Heart left ventricle (tissue), 16 donors: Measurements from ENCODE around the gene EVC. TPM values are rescaled to one million over a fixed set of nuclear protein-coding genes. Genes with fewer than 3 reads are reported as not detected.

Source experiments
- ATAC-seq, 4 donors: fragments of 200-7000 bp; cut with Tn5 transposase; one replicate each; pipeline ENCODE4 v1.9.1; 2020 to 2022; ENCODE audit warnings: moderate library complexity in 4 of 4, mild to moderate bottlenecking in 3 of 4, moderate number of reproducible peaks in 1 of 4
- DNase-seq, 5 donors: peaks; one replicate each; pipeline ENCODE4 v3.0.0-alpha.2; 2020
- H3K27ac ChIP-seq, 12 donors: fragments of 200-600 bp; sonication (generic) in 4 of 12; one replicate each; pipeline versions ENCODE4 v1.5.0 to v1.8.0; 2016 to 2022; ENCODE audit warnings: mild to moderate bottlenecking in 2 of 12
- H3K27me3 ChIP-seq, 9 donors: fragments of 200-600 bp; sonication (generic) in 2 of 9; one replicate each; pipeline versions ENCODE4 v1.5.1 to v1.8.0; 2016 to 2022; ENCODE audit warnings: mild to moderate bottlenecking in 3 of 9
- H3K36me3 ChIP-seq, 9 donors: fragments of 200-600 bp; sonication (generic) in 2 of 9; one replicate each; pipeline versions ENCODE4 v1.5.0 to v1.8.0; 2018 to 2022; ENCODE audit warnings: mild to moderate bottlenecking in 2 of 9
- H3K4me1 ChIP-seq, 12 donors: fragments of 200-600 bp; sonication (generic) in 4 of 12; one replicate each; pipeline versions ENCODE4 v1.5.0 to v1.8.0; 2016 to 2022; ENCODE audit warnings: mild to moderate bottlenecking in 3 of 12
- H3K4me3 ChIP-seq, 12 donors: fragments of 200-600 bp; sonication (generic) in 4 of 12; one replicate each; pipeline versions ENCODE4 v1.5.0 to v1.8.0; 2017 to 2022; ENCODE audit warnings: mild to moderate bottlenecking in 9 of 12, moderate library complexity in 4 of 12
- H3K9me3 ChIP-seq, 12 donors: fragments of 200-600 bp; sonication (generic) in 4 of 12; one replicate each; pipeline versions ENCODE4 v1.5.0 to v1.8.0; 2016 to 2022; ENCODE audit warnings: mild to moderate bottlenecking in 1 of 12
- POLR2A ChIP-seq, 2 donors: fragments of 450-650 bp; IDR thresholded peaks; one replicate each; pipeline ENCODE4 v1.6.1; 2017; ENCODE audit warnings: antibody characterized with exemption in 2 of 2, mild to moderate bottlenecking in 2 of 2, moderate library complexity in 2 of 2
- WGBS, 4 donors: extraction: QIAGEN DNeasy Blood & Tissue Kit in 2 of 4; methylation state at CpG; one replicate each; pipeline versions ENCODE4 v1.1.5 to v1.1.7; 2013 to 2018; 5-methylcytosine and 5-hydroxymethylcytosine counted together
- intact Hi-C, 10 donors: fragments of 100-400 bp; cut with DNase I; formaldehyde crosslinking; loops; one replicate each; pipeline versions ENCODE4 v1.11.1 to v1.14.2; 2022
- polyA plus RNA-seq, 2 donors: library from polyadenylated mRNA; stranded (reverse); fragments of 200-250 nt; gene quantifications; one replicate each; pipeline ENCODE4 v1.2.3, GENCODE V29; 2013
- total RNA-seq, 9 donors: library from RNA; depleted of rRNA in 2 of 9; stranded (reverse); fragments of >200 nt in 2 of 9; fragmentation: NEBNext Ultra II Directional in 3 of 9; extraction: Animal tissue kit (Norgen Biotek cat#: 25700) in 3 of 9; gene quantifications; one replicate each; pipeline versions ENCODE4 v1.1.0 to v1.2.4, GENCODE V29; 2016 to 2023
- TF ChIP-seq, protein P1 (sequence below), 12 donors: fragments of 200-600 bp; sonication (generic) in 4 of 12; IDR thresholded peaks; one replicate each; pipeline versions ENCODE4 v1.5.0 to v1.8.0; 2018 to 2022; ENCODE audit warnings: antibody characterized with exemption in 12 of 12, mild to moderate bottlenecking in 5 of 12
- donor health status: ischemic (EF 13 %, LVEDD 7.1; RV severe dilation, severe dysfunction).
- donor health status: healthy with polysubstance abuse.
- donor health status: DM: no; HTN: yes; CAD: no.
- donor health status: DM: no; HTN: no; CAD: no.
- donor health status: ischemic (EF 25% LVEDD 6.9; RV normal size, moderate dysfunction).
- donor health status: ischemic (EF 25% LVEDD 5.7; RV mildly dilated, moderate dysfunction).
- donor health status: healthy.
- donor health status: DM: yes; HTN: yes; CAD: no.
- donor health status: ischemic (EF 35%, LVEDD 5.7; RV mildly dilated, moderate dysfunction).
- donor health status: nonischemic (EF 11% LVEDD 7.7; RV severe dilation, severe dysfunction).
- donor health status: DM: yes; HTN: yes; CAD: no.
- donor health status: PGD.
- donor health status: ischemic (EF 29% LVEDD 5.4; RV normal size, mild dysfunction).
- donor health status: nonischemic (EF 23%, LVEDD 6.1; RV moderate dilation, normal function).

Gene EVC
- total and polyA plus RNA-seq, 11 donors, result 2.4 to 11.3 (median 4.1) TPM

DNA sequence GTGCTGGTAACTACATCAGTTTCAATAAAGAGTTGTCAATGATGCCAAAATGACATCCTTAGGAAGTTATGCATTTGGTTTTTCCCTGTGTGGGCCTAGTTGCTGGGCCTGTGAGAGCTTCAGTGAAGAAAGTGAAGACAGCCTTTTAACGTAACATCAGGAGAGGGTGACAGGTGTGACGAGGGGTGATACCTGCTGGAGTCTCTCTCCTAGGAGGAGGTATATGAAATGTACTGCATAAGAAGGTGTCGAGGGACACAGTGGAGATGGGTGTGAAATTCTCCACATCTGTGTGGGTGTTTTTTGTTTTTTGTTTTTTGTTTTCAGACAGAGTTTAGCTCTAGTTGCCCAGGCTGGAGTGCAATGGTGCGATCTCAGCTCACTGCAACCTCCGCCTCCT lies 49.2 kb downstream of the EVC start:
- no peak for DNase-seq
- H3K27me3 ChIP-seq, result no peaks in the 10 kb centered on the region
- H3K27ac ChIP-seq, result no peak overlapping the region
- H3K4me1 ChIP-seq, result no peaks in the 10 kb centered on the region
- H3K4me3 ChIP-seq, result no peak overlapping the region
- ATAC-seq, result no peak
- no peaks in the 10 kb centered on the region for H3K9me3 ChIP-seq
- intact Hi-C loops, result no loop called here
- TF ChIP-seq, protein P1, sequence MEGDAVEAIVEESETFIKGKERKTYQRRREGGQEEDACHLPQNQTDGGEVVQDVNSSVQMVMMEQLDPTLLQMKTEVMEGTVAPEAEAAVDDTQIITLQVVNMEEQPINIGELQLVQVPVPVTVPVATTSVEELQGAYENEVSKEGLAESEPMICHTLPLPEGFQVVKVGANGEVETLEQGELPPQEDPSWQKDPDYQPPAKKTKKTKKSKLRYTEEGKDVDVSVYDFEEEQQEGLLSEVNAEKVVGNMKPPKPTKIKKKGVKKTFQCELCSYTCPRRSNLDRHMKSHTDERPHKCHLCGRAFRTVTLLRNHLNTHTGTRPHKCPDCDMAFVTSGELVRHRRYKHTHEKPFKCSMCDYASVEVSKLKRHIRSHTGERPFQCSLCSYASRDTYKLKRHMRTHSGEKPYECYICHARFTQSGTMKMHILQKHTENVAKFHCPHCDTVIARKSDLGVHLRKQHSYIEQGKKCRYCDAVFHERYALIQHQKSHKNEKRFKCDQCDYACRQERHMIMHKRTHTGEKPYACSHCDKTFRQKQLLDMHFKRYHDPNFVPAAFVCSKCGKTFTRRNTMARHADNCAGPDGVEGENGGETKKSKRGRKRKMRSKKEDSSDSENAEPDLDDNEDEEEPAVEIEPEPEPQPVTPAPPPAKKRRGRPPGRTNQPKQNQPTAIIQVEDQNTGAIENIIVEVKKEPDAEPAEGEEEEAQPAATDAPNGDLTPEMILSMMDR (IDR thresholded peaks at IDR 0.05), result no peak
- TF ChIP-seq POLR2A (IDR thresholded peaks at IDR 0.05), result no peak
- peaks cover 0 to 33% (median 7%) of the 10 kb centered on the region in 9 donors for H3K36me3 ChIP-seq
- WGBS, 4 donors, result 95 to 96% (median 95%) methylated on average over 5 of the region's 5 CpGs

DNA sequence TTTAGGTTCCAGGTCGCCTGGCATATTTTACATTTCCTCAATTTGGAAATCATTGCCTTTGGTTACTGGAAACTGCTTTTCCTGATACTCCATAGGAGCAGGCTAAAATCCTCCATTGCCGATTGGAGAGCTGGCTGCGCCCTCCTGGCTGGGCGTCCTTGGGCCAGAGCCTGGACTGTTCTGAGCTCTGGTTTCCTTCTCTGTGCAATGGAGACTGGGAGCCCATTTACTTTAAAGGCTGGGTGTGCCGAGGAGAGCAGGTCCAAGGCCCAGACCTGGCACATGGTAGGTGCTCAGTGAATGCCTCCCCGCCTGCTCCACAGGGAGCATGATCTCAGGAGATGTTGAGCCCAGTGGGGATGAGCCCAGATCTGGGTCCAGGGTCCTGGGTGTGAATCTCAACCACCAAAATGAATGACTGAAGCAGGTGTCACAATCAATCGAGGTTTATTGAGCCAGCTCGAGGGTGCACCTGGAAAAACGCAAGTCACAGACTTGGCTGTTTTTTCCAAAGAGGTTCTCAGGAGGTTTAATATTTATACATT lies 50.0 kb downstream of the EVC start:
- DNase-seq (no peak), ATAC-seq (no peak)
- no peak for TF ChIP-seq POLR2A (IDR thresholded peaks at IDR 0.05)
- TF ChIP-seq, protein P1 (IDR thresholded peaks at IDR 0.05), result no peak
- Histone ChIP-seq H3K9me3 (no peaks in the 10 kb centered on the region), H3K4me3 (no peak overlapping the region), H3K36me3 (peaks cover 0 to 27% (median 7%) of the 10 kb centered on the region in 9 donors), H3K27ac (no peak overlapping the region), H3K4me1 (no peaks in the 10 kb centered on the region), H3K27me3 (no peaks in the 10 kb centered on the region)
- intact Hi-C loops, result no loop called here
- WGBS, 4 donors, result 93 to 97% (median 94%) methylated on average over 7 to 9 of the region's 9 CpGs

DNA sequence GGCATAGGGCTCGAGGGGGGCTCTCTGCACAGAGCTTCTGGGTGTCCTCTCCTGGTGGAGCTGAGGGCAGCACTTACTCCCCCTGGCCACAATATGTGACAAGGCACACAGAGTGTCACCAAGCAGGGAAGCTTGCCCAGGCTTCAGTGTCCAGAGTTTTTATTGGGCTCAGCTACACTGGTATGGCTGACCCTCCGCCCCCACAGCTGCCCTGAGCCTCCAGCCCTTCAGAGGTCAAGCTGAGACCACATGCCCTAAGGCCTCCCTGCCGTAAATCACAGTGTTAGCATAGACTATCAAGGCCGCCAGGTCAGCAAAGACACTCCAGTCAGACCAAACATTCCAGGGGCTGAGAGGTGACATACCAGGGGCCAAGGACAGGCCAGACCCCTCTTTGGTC lies 59.0 kb downstream of the EVC start:
- DNase-seq (no peak), ATAC-seq (no peak)
- Histone ChIP-seq H3K9me3 (no peaks in the 10 kb centered on the region), H3K27me3 (no peaks in the 10 kb centered on the region), H3K4me1 (no peaks in the 10 kb centered on the region), H3K27ac (no peak overlapping the region), H3K4me3 (no peak overlapping the region), H3K36me3 (peaks cover 0 to 6% (median 0%) of the 10 kb centered on the region in 9 donors)
- WGBS, 4 donors, result 74 to 100% (median 94%) methylated on average over 3 to 4 of the region's 4 CpGs
- intact Hi-C loops, result no loop called here
- TF ChIP-seq POLR2A (IDR thresholded peaks at IDR 0.05), result no peak
- TF ChIP-seq, protein P1 (IDR thresholded peaks at IDR 0.05), result no peak

DNA sequence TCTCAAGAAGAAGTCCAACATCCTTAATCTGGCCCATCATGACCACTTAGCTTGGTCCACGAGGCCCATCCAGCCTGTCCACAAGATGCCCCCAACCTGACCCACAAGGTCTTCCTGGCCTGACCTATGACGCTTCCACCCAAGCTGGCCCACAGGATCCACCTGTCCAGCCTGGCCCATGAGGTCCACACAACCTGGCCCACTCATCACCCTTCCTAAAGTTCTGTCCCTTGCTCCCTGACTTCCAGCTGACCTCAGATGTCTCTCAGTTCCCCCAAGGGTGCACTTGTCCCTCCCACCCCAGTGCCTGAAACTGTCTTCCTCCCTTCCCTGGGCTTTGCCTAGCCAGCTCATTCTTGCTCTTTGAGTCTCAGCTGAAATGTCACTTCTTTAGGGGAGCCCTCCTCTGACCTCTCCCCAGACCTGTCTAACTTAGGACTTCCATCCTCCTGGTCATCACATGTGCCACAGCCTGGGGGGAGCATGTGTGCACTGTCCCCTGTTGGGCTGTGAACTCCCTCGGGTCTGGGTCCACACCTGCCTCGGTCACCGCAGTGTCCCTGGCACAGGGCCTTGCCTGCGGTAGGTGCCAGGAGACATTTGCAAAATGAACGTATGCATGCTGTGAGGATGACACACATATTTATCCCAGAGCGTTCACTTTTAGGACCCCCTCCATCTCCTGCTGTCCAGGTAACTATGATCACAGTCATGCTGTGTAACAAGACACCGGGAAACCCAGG lies 61.7 kb downstream of the EVC start:
- intact Hi-C loops, result no loop called here
- ATAC-seq, result peak in 1 of 4 donors; percentile 24
- WGBS, 4 donors, result 87 to 93% (median 90%) methylated on average over 6 to 9 of the region's 9 CpGs
- H3K4me3 ChIP-seq, result no peak overlapping the region
- H3K36me3 ChIP-seq, result peaks cover 0 to 10% (median 0%) of the 10 kb centered on the region in 9 donors
- peaks cover 0 to 23% (median 10%) of the 10 kb centered on the region in 12 donors for H3K9me3 ChIP-seq
- no peaks in the 10 kb centered on the region for H3K4me1 ChIP-seq
- no peak for DNase-seq
- no peak overlapping the region for H3K27ac ChIP-seq
- no peaks in the 10 kb centered on the region for H3K27me3 ChIP-seq
- TF ChIP-seq POLR2A (IDR thresholded peaks at IDR 0.05), result no peak
- TF ChIP-seq, protein P1 (IDR thresholded peaks at IDR 0.05), result no peak
